Breast epithelium (tissue), 3 donors: Measurements from ENCODE around the gene GNB4.

Experiments used
- CTCF ChIP-seq, 3 donors: fragments of 450-650 bp; IDR thresholded peaks; one replicate each; pipeline ENCODE4 v1.5.1; 2016 to 2017; ENCODE audit warnings: antibody characterized with exemption in 3 of 3, mild to moderate bottlenecking in 3 of 3, moderate library complexity in 3 of 3
- POLR2A ChIP-seq: fragments of 450-650 bp; IDR thresholded peaks from one replicate; pipeline ENCODE4 v1.6.1; 2016; ENCODE audit warnings: antibody characterized with exemption, mild to moderate bottlenecking, moderate library complexity

GRCh38 chr3:179450901-179451264 is 387 bp downstream of the GNB4 start:
- TF ChIP-seq CTCF (IDR thresholded peaks at IDR 0.05) (no peak), POLR2A (no peak)
